GM18511 (cell line): ENCODE results near the gene NFYB.
A peak's percentile ranks its signal among the peaks of the same experiment; 100 is the strongest.
"Not testable (repeated sequence)": the region's sequence is repeated elsewhere in the genome, so short reads cannot be mapped to it uniquely, and the experiment has no call there.

Source experiments
- ATAC-seq: cut with Tn5 transposase; IDR thresholded peaks from one replicate; pipeline ENCODE4 v1.9.1; 2021; ENCODE audit warnings: mild to moderate bottlenecking, moderate library complexity; ENCODE audit not compliant: unreplicated experiment

Gene NFYB

DNA sequence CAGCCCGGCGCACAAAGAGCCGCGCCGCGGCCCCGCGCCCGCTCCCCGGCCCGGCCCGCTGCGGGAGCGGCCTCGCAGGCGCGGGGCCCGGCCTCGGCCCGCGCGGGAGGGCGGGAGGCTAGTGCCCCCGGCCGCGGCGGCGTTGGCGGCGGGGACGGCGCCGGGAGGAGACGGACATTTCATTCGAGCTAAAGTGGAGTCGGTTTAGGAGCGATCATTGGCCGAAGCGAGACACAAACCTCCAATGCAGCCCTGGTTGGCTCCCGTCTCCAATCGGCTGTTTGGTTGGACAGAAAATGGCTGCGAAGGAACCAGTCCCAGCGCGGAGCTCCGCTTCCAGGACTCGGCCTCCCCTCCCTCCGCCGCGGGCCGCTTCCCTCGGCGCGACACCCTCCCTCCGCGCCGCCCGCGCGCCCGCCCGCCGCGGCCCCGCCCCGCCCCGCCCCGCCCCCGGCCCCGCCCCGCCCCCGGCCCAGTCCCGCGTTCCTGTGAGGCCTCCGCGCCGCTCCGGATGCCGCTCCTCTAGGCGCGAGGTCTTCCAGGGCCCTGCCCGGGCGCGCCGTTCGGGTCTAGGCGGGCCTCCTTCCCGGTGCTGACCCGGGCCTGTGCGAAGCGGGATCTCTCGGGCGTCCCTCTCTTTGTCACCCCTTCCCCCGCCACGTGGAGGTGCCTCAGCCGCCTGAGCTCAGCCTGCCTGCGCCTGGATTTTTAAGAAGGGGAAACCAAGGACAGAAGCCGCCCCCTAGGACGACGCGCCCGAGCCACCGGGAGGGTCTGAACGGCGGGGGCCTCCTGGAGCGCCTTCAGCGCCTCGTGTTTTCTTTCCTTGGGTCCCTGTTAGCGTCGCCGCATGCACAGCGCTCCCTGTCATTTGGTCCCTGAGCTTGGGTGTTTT is at the start of gene NFYB:
TSS of gene NFYB (minus strand) at position 309 of the 895 bp plus-strand sequence. CDS start 2,757 bp downstream, outside the sequence.
- peak; percentile 93 for ATAC-seq

DNA sequence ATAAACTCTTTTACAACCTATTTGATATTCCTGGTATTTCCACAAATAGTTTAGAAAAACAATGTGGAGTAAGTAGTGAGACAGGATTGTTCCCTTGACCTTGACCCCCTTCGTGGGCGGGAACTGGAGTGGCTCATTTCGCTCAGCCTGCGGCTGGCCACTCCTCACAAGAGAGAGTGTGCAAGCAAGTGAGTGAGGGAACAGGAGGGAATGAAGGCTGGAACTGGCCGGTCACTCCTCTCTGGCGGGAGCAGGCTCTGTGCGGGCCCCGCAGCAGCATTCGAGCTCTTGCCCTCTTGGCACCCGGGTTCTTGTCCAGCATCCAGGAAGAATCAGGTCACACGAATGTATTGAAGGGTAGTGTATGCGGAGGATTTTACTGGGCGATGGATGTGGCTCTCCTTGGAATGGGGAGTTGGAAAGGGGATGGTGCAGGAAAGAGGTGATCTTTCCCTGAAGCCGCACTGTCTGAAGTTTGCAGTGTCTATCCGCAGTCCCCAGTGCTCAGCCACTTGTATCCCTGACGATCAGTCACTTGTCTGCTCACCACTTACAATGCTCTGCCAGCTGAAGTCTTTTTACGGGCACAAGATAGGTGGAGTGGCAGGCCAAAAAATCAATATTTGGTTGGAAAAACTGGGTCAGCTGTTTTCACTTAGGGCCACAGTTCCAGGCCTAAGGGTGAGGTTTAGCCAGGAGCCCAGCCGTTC is 49.6 kb upstream of the NFYB start:
- no peak for ATAC-seq

DNA sequence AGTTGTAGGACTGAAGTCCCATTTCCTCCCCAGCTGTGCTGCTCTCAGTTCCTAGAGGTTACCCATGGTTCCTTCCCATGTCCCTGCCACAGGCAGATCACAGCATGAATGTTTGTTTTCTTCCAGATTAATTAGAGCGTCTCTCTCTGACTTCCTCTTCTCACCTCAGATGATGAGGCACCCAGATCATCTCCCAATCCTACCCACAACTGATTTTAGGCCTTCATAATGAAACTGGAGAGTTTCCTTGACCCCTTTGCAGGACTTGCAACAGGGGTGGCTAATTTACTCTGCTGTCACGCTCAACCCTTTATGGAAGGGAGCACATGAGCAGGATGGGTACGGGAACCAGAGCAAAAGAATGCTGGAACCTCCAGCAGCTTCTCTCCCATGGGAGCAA is 45.4 kb upstream of the NFYB start:
- no peak for ATAC-seq

DNA sequence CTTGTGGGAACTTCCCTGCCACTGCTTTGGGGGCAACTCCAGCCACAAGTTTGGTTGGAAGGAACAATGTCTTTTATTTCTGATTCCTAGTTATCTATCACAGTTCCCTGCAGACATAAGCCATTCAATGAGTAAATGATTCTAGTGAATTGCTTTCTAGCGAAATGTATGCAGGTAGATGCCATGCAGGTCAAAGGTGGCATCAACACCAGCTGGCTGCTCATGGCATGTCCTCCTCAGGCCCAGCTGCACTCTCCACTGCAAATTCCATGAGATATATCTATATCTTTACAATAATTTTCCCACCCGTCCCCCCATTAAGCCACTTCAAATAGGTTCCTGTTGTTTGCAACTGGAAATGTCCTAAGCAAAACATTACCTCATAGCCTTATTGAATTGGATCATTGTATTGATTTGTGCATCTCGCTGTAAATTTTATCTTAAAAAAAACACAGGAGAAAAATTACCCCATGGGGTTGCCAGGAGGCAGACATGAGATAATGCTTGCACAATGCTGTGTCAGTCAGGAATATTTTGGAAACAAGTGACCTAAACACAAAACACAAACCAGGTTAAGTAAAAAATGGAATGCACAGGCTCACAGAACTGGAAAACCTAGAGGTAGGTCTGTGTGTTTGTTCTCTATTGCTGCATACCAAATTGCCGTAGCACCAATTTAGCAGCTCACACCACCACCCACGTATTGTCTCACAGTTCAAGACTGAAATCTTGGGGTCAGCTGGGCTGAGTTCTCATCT is 44.8 kb upstream of the NFYB start:
- no peak for ATAC-seq

DNA sequence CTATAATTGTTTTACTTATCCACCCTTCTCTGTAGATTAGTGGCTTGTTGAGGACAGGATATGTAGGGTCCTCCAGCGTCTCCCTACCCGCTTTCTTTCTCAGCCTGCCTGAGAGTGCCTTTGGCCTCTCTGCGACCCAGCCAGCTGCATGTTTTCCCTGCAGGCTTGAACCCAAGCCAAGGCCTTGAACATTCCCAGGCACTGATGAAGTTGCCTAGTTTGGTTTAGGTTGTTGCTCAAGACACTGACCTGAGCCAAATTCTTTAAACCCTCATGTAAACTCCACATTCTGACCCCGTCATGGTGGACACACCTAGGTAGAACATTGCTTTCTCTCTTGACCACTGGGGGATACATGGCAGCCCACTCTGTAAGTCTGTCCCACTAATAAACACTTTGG is 44.1 kb upstream of the NFYB start:
- no peak for ATAC-seq

DNA sequence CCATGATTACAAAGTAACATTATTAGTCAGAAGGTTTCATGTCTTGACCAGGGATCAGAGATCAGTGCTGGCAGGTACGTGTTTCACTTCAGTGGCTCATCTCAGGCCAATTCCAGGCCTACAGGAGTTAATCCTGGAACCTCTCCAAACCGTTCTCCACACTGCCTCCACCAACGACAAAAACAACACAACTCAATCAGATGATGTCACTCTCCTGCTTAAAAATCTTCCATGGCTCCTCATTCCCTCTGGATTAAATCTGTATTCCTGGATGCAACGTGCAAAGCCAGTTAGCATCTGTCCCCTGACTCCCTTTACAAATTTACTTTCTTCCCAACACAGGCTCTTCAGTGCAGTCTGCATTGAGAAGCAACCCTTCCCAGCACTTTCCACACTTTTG is 43.3 kb upstream of the NFYB start:
- no peak for ATAC-seq

DNA sequence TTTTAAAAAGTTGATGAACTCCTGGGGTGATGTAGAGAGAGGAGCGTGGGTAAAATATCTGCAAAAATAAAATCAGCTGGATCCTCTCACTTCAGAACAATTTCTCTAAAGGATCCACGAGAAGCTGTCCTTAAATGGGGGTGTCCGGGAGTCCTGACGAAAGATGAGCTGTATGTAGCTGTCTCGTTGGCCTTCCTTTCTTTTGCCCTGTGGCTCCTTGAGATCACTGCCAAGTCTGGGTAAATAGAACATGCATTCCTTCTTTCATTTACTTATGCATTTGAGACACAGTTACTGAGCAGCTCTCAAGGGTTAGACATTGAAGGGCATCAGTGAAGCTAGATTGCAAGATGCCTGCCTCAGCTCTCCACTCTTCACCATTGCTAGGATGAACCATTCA is 42.4 kb upstream of the NFYB start:
- no peak for ATAC-seq

DNA sequence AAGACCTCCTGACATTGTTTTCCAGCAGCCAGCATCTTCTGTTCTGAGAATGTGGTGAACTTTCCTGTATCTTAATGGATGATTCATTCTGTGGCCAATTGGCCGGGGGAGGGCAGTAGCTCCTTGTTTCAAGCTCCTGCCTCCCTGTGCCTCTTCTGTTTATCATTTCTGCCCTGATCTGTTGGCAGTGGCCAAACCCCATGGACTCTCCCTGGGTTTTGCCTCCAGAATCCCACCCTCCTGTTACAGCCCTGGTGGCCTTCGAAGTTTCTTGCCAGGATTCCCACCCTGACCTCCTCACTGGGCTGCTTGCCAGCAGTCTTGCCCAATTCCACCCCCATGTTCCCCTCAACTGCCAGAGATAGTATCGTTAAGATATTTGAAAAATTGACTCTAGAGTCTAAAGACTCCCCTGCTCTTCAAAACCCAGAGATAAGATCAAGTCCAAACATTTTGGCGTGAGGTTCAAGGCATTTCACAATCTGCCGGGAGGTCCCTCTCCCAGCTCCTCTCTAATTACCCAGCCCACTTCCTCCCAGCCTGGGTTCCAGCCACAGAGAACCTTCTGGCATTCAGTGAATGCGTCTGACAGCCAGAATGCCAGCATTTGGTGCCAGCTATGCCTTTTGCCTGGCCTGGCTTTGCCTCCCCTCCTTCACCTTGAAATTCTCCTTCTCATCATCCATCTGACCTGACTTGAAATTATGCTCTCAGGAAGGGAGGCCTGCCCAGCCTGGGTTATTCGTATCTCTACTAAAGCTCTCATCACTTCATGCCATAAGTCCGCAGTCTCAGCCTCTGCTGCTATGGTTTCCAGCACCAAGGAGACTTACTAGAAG is 39.9 kb upstream of the NFYB start:
- ATAC-seq: no peak

DNA sequence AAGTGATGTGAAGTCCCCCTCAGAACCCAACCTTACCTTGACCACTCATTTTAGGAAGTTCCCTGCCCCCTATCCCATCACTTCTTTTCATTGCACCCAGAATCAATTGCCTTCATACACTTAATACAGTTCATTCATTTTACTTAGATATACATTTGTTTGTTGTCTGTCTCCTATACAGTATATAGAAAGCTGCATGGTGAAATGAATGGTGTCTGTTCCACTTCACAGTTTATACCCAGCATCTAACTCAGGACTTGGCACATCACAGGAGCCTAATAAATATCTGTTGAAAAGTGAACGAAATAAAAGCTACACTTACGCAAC is 39.3 kb upstream of the NFYB start:
- no peak for ATAC-seq

DNA sequence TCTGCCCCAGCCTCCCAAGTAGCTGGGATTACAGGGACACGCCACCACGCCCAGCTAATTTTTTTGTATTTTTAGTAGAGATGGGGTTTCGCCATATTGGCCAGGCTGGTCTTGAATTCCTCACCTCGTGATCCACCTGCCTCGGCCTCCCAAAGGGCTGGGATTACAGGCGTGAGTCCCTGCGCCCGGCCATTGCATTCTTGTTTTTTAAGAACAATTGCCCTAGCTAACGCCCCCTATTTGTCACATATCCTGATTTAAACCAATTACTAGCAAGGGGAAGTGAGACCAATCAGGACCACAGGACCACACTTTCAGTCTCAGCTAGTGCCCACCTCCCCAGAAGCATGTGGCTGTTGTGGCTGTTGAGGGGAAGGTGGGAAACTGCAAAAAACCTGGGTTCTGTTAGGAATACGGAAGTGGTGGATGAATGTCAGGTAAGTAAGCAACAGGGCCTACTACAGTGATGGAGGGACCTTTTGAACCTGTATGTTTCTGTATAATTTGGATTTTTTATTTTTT is 37.8 kb upstream of the NFYB start:
- no peak for ATAC-seq

DNA sequence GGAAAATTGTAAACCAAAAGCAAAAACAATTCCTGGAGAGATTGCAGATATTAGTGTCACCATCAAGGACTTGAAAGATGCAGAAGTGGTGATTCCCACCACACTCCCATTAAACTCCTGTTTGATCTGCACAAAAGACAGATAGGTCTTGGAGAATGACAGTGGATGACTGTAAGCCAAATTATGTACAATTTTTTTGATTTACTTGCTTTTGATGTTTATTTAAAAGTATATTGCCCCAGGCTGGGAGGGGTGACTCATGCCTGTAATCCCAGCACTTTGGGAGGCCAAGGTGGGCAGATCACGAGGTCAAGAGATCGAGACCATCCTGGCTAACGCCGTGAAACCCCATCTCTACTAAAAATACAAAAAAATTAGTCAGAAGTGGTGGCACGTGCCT is 35.8 kb upstream of the NFYB start:
- not testable (repeated sequence) for ATAC-seq

DNA sequence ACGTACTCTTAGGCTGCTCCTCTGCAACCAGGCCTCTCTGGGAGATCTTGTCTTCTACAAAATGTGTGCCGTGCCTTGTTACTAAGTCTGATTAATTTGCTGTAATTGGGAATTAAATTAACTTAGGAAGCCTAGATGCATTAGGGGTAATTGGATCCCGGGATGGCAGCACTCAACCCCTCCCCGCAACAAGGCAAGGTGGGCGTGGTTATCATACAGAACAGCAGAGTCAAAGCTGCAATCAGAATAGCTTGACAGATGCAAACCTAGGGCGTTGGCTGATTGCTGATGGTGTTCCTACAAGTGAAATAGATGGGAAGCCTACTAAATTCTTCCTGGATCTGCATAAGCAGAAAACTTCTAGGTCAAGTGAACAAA is 34.5 kb upstream of the NFYB start:
- no peak for ATAC-seq

DNA sequence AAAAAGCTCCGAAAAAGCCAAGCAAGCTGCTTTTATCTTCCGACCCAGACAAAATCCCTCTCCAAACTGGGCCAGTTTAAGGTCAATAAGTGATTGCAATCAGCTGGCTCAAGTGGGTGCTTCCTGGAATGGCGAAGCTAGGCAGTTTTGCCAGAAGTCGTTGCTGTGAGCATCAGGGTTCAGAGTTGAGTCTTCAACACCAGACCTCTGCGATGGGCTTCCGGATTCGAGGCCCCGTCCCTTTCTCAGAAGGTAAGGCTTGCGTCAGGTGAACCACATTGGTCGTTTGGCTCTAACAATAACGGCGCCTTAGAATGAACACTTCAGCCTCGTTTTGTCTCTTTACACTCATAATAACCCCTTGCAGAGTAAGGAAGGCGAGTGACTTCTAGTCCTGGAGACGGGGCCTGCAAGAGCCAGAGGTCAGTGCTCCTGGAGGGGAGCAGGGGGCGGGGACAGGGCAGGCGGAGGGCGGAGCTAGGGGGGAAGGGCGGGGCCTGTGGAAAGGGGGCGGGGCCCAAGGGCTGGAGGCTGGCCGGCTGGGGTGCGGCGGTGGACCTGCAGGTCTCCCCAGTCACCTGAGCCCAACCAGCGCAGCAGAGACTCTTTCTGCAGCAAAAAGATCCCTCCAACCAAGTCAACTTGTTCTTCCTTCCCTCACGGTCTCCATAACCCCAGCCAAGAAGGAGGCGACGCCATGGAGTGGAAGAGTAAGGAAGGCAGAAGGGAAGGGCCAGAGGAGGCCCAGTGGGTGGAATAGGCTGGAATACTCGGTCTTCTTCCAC is 34.0 kb upstream of the NFYB start:
- no peak for ATAC-seq

DNA sequence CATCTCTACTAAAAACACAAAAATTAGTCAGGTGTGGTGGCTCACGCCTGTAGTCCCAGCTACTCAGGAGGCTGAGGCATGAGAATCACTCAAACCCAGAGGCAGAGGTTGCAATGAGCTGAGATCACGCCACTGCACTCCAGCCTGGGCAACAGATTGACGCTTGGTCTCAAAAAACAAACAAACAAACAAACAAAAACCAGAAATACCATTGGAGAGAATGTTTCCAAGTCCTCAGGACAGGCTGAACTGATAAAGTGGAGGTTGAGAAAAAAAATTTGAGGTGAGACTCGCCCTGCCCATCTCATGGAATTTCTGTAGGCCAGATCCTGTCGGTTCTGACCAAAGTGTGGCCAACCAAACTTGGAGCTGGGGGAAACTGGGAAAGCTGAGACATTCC is 30.6 kb upstream of the NFYB start:
- no peak for ATAC-seq

DNA sequence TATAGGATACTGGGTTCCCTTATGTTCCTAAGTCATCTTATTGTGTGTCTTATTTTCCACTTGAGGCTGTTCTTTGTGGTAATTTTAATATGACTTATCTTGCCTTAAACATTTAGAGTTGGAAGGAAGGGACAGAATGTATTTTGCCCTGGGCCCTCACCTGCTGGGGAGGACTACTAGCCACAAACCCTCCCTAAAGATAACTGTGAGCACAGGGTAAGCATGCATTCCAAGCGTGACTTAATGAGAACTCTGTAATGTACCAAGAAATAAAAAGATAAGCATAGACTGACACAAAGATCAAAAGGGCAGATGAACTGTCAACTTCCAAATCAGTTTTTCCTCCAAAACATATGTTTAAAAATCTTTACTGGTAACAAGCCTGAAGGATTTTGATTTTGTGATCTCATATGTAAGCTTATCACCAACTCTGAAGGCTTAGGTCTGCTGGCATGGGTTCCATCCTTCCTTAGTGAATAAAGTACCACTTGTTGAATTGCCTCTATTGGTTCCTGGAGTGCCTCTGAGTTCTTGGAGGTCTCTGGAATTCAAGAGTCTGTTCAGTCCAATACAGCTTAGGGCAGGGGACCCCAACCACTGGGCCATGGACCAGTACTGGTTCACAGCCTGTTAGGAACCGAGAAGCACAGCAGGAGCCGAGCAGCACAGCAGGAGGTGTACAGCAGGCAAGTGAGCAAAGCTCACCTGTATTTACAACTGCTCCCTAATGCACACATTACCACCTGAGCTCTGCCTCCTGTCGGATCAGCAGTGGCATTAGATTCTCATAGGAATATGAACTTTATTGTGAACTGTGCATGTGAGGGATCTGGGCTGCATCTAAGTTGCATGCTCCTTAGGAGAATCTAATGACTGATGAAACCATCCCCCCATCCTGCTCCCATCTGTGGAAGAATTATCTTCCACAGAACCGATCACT is 29.8 kb upstream of the NFYB start:
- ATAC-seq: no peak

DNA sequence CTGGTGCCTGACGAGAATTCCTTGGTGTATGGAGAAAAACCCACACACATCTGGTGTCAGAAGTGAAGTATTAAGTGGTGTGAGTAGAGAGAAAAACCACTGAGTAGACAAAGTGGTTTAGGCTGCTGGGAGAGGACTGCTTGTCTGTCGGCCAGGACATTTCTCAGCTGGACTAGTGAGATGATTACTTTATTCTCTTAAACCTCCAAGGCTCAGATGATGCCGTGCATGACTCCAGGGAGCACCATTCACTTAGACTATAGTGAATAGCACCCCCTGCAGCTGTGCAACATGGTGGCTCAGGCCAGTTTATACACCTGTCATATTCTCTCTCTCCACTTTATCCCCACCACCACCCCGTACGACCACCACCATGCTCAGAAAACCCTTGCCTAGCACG is 28.5 kb upstream of the NFYB start:
- ATAC-seq: no peak

DNA sequence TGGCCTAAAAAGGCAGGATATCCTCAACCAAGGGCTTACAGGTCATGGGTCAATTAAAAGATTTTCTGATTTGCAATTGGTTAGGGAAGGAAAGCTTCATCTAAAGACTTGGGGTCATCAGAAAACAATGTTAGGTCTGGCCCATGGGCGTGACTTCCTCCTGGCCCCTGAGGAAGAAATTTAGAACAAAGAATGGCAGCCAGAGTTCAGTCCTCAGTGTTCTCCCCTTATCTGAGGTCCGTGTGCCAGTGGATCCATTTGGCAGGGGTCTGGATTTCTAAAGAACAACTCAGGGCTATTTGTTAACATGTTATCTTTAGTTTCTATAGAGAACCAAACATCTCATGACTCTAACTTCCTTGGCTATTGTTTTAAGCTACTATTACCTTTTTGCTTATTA is 27.8 kb upstream of the NFYB start:
- ATAC-seq: no peak

DNA sequence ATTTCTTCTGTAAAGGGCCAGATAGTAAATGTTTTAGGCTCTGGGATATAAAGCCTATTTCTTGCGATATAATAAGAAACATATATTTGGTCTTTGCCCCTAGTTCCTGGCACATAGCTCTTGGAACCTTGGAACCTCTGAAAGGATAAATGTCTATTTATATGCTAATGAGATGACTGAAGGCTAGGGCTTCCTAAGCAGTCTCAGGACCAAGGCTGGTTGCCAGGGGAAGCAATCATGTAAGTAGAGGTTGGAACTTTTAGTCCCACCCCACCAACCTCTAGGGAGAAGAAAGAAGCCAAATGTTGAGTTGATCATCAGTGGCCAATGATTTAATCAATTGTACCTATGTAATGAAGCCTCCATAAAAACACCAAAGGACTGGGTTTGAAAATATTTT is 26.6 kb upstream of the NFYB start:
- no peak for ATAC-seq

DNA sequence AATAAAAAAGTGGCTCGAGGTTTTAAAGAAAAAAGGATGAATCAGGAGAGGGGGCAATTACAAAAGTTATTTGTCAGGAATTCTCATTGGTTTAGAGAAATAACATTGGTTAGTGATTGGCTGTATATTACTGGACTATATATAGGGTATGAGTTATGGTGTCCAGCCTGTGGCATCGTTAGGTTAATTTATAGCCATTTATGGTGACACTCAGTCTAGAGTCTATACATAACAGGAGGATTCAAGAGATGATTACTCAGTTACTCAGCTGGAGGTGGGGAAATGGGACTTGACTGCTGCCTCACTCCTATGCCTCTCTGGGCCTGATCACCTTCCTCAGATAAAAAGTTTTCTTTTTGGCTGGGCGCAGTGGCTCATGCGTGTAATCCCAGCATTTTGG is 25.6 kb upstream of the NFYB start:
- ATAC-seq: no peak
